Coronary artery (tissue), 2 donors: ENCODE data around the gene FRMD5.
A peak's percentile ranks its signal among the peaks of the same experiment; 100 is the strongest.

Experiments used
- DNase-seq: peaks from one replicate; pipeline ENCODE4 v3.0.0-alpha.2; 2017; ENCODE audit warnings: low spot score
- H3K27ac ChIP-seq, 2 donors: fragments of 200-600 bp; sonication (generic); one replicate each; pipeline ENCODE4 v1.5.1; 2016 to 2019
- H3K4me3 ChIP-seq: fragments of 200-600 bp; sonication (generic); 2 replicates; pipeline ENCODE4 v1.5.1; 2016; ENCODE audit warnings: mild to moderate bottlenecking, moderate library complexity
- CTCF ChIP-seq: fragments of 200-600 bp; sonication (generic); IDR thresholded peaks from one replicate; pipeline ENCODE4 v1.5.1; 2019; ENCODE audit warnings: antibody characterized with exemption

Gene FRMD5

DNA sequence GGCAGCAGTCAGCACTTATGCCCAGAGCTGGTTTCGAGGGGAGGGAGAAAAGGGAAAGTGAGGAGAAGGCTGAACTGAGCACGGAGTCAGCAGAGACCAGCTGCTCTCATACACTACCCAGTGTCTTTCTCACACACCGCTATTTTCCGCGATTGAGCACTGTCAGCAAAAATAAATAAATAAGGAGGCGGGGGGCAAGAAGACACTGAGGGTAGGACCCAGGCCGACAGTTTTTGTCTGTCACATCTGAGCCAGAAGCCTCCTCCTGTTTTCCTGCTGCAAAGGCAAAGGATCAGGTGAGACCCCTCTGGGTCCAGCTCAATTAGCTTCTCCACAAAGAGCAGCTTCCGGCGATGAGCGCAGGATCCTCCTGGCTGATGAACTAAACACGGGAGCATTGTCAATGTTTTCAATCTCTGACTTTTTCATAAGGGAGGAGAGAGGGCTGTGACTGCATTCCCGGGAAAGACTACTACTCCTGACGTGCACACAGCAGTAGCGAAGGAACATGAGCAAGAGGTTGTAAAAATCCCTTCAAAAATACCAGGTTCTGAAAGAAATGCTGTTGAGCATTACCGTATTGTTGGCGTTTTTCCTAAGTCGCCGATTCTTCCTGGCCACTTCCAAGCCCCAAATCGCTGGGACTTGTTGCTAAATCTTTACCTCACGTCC lies 1.3 kb downstream of the FRMD5 start:
- no peak overlapping the region for H3K27ac ChIP-seq
- DNase-seq: no peak
- TF ChIP-seq CTCF: no peak
- H3K4me3 ChIP-seq: peak overlapping the region; percentile 77

GRCh38 chr15:44188795-44189194 lies 6.3 kb downstream of the FRMD5 start:
- TF ChIP-seq CTCF: no peak
- no peak overlapping the region for H3K27ac ChIP-seq
- no peak overlapping the region for H3K4me3 ChIP-seq
- DNase-seq: no peak

DNA sequence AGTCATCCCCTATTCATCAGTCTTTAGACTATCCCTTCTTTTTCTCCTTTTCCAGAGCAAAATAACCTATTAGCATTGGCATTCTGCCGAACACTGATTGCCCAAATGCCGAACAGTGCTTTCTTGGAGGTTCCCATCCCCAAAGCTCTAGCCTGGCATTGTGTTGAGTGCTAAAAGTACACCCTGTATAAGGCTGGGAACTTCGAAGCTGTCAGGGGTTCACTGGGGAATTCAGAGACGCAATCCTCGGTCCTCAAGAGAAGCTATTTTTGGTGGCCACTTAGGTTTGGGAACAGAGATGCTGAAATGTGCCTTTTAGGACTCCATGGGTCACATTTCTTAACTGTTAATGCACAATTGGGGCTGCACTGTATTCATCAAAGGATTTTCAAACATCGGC lies 8.4 kb downstream of the FRMD5 start:
- DNase-seq: no peak
- no peak for TF ChIP-seq CTCF
- no peak overlapping the region for H3K27ac ChIP-seq
- no peak overlapping the region for H3K4me3 ChIP-seq

- DNase-seq: no peak
- H3K27ac ChIP-seq: no peak overlapping the region
- no peak overlapping the region for H3K4me3 ChIP-seq
- TF ChIP-seq CTCF: no peak
These were observed 11.7 kb downstream of the FRMD5 start for GRCh38 chr15:44183363-44183762.

DNA sequence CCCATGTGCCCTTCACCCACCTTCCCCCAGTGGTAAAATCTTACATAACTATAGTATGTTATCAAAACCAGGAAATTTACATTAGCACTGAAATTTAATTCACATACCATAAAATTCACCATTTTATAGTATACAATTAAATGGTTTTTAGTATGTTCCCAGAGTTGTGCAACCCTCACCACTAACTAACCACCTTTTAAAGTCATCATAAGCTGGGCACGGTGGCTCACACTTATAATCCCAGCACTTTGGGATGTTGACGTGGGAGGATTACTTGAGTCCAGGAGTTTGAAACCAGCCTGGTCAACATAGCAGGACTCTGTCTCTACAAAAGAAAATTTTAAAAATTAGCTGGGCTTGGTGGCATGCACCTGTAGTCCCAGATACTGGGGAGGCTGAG lies 13.7 kb downstream of the FRMD5 start:
- H3K4me3 ChIP-seq: no peak overlapping the region
- no peak for TF ChIP-seq CTCF
- DNase-seq: no peak
- H3K27ac ChIP-seq: no peak overlapping the region

DNA sequence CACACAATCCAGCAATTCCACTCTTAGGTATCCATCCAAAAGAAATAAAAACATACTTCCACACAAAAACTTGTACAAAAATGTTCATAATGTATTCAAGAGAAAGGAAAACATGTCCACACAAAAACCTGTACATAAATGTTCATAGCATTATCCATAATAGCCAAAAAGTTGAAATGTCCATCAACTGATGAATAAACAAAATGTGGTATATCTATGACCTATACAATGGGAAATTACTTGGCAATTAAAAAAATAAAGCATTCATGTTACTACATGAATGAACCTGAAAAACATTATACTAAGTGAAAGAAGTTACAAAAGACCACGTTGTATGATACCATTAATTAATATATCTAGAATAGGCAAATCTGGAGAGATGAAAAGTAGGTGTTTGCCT lies 17.9 kb downstream of the FRMD5 start:
- Histone ChIP-seq H3K27ac (no peak overlapping the region), H3K4me3 (no peak overlapping the region)
- no peak for DNase-seq
- no peak for TF ChIP-seq CTCF

DNA sequence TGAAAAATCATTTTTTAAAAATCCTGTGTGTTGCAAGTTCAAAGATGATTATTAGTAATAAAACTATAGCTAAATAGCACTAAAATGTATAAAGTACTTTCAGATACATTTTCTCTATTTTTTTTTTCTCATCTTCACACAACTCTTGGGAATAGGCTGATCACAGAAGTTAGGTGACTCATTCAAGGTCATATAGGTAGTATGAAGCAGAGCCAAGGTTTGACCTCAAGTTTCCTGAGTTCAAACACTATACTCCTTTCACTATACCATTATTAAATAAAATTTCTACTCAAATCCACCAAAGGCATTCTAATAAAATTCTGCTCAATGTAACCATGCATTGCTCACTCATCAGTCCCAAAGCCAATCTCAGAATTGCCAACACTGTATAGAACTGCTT lies 21.3 kb downstream of the FRMD5 start:
- no peak for TF ChIP-seq CTCF
- Histone ChIP-seq H3K4me3 (no peak overlapping the region), H3K27ac (no peak overlapping the region)

More for the DNA sequence above, 21.3 kb downstream of the FRMD5 start:
- no peak for DNase-seq
